HG03159 (cell line): ENCODE data around the gene B3GAT3.
"Not testable (repeated sequence)": the region's sequence is repeated elsewhere in the genome, so short reads cannot be mapped to it uniquely, and the experiment has no call there.

Source experiments
- ATAC-seq: cut with Tn5 transposase; IDR thresholded peaks from one replicate; pipeline ENCODE4 v1.9.1; 2021; ENCODE audit warnings: mild to moderate bottlenecking, moderate library complexity; ENCODE audit not compliant: unreplicated experiment

Gene B3GAT3

DNA sequence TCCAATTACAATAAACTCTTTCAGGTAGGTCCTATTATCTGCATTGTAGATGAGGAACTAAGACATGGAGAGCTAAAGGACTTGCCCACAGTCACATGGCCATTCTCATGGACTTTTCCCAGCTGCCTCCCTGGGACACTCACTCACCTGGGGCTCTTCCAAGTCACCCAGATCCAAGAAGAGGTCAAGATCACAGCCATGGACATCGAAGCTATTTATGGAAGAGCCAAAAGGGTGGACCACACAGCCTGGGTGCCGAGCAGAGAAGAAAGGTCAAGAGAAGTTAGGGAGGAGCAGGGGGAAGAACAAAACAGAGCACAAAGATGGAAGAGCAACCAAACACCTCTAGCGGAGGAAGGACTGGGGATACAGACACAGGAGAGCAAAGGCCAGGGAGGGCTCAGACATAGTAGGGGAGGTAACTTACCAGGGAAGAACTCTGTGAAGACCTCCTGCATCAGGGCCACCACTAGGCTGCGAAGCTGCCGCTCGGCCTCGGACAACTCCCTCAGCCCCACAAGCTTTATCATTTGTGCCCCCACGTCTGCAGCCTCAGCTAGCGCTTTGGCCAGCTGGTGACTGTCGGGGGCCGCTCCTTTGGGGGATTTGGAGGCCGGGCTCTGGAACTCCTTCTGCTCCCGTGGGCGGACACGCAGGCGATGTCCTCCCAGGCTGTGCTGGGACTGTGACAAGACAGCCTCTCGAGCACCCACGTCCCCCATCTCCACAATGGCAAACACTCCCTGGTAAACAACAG lies 40.6 kb downstream of the B3GAT3 start:
- no peak for ATAC-seq

DNA sequence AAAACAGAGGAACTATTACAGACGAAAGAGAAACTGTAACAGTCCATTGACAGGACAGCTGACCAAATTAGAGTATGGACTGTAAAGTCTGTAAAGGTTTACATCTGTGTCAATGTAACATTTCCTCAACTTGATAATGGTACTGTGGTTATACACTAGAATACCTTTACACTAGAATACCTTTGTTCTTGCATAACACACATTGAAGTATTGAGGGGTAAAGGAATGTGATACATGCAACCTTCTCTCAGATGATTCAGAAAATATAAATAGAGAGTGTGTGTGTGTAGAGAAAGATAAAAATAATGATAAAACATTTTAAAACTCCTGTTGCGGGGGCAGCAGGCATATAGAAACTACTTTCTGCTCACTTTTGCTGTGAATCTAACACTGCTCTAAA lies 42.5 kb downstream of the B3GAT3 start:
- no peak for ATAC-seq

DNA sequence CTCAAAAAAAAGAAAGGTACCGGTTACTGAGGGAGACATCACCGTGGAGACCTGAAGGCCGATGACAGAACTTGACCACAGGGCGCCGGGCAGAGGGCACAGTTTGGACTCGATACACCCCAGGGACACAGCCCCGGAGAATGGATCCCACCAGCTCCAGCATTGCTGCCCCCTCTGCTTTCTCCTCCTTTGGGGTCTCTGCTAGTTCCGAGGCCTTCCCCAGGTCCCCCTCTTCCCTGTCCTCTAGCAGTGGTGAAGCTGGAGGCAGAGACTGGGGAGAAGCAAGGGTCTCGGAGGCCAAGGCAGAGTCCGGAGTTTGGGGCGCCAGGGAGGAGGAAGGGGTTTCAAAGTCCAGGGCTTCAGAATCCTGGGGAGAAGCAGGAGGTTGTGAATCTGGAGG lies 43.2 kb downstream of the B3GAT3 start:
- no peak for ATAC-seq

DNA sequence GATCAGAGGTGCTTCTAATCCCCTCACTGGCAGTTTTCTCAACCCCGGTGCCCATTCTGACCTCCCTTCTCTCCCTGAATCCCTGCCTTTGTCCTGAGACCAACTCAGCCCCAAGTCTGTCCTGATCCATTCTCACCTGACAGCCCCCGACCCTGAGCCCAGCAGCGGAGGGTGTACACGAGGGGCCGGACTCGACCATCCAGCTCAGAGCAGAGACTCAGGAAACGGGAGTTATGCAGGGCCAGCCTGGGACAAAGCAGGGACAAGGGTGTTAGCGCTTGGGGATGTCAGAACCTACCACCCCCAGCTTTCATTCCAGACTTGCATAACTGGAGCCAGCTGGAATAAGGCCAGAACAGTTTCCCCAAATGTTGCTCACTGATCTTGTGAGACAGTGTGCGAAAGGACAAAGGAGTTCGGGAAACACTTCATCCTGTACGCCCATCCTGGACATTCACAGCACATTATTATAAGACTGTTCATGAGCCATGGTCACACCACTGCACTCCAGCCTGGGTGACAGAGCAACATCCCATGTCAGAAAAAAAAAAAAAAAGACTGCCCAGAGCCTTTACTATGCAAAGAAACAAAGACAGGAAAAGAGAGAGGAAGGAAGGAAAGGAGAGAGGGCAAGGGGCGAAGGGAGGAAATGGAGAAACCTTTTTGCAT lies 44.6 kb downstream of the B3GAT3 start:
- ATAC-seq: no peak

DNA sequence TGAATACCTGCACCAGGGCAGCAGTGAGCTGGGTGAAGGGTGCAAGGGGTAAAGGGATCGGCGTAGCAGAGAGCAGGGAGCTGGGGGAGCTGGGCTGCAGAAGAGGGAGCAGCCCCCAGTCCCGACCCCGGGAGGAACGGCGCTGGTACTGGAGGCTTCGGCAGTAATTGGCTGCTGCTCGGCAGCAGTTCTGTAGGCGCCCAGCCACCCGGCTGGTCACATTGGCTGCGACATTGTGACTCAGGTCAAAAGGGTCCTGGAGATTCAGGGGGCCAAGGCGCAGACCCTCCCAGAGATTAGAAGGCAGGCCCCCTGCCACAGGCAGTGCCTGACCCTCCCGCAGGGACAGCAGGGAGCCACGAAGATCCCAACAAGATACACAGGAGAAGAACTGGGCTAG lies 45.9 kb downstream of the B3GAT3 start:
- no peak for ATAC-seq

DNA sequence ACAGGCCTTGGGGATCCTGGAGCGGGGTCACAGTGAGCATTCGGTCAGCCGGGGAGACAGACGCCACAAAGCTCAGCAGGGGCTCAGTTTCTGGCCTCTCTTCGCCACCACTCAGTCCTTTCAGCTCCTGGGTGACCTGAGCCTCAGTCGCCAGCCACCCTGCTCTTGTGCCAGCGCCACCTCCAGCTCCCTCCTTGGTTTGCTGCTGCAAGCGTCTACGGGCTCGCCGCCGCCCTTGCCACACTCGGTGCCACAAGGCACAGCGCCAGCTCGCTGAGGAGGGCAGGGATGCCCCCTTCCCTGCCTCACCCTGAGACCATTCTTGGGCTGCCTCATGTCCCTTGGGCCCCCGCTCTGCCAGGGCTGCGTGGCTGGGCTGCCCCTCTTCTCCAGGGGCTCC lies 46.6 kb downstream of the B3GAT3 start:
- ATAC-seq: no peak

DNA sequence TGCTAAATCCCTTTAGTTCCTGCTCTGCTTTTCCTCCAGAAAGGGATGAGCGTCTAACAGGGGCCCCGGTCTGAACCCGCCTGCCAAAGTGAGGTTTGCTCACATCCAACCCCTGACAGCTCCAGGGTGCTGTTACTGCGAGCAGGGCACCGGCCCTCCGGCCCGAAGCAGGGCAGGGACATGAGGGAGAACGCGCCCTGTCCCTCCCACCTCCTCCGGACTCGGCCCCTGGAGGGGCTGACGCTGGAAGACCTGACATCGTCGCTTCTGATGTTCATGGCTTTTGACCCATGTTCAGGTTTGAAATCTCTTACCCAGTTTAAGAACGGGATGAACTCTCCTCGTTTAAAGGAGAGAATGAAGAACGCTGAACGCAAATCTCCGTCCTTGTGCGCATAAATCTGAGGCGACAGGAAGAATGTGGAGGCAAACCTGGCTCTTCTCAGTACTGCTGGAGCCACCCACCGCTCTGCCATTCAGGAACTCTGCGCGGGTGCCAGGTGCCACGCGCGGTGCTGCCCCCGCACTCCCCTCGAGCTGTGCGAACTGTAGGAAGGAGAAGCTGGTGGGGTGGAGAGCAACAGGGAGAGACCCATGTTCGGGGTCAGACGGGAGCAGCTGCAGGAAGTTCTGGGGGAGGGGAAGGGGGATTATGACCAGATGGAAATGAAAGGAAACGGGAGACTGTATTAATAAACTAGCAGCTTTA lies 47.3 kb downstream of the B3GAT3 start:
- peak; percentile 10 for ATAC-seq

DNA sequence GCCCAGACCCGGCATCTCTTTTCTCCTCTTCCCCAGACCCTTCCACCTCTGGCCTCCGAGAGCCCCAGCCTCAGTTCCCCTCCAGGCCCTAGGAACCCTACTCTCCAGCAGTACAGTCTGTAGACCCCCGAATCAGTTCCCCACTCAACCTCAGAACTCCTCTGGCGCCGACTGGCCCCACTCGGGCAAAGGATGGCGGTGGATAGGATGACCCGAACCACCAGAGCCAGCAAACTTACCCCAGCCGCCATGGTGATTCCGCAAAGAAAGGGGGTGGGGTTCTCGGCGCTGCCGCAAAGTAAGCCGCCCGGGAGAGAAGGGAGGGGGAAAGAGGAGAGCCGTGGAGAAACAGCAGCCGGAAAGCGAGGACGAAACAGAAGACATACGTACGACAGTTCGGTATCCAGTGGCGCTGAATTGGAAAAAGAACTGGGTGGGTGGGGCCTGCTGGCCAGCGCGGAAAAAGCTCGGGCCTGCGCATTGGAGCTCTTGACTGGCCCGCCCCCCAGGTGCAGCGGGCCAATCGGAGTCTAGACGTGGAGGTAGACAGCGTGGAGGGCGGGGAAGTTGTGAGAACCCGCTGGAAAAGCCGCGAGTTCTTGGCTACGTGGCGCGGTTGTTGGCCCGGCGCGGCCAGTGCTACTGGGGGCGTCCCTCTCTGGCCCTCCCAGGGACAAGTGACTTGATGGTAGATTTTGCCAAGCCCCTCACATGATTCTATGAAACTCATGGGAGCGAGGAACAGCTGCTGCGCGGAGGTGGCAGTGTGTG lies 48.0 kb downstream of the B3GAT3 start, which contains the start of gene EEF1G:
TSS of gene EEF1G (minus strand) at position 300 of the 771 bp plus-strand sequence. CDS start at position 251, 49 bp downstream.
- ATAC-seq: peak; percentile 82

DNA sequence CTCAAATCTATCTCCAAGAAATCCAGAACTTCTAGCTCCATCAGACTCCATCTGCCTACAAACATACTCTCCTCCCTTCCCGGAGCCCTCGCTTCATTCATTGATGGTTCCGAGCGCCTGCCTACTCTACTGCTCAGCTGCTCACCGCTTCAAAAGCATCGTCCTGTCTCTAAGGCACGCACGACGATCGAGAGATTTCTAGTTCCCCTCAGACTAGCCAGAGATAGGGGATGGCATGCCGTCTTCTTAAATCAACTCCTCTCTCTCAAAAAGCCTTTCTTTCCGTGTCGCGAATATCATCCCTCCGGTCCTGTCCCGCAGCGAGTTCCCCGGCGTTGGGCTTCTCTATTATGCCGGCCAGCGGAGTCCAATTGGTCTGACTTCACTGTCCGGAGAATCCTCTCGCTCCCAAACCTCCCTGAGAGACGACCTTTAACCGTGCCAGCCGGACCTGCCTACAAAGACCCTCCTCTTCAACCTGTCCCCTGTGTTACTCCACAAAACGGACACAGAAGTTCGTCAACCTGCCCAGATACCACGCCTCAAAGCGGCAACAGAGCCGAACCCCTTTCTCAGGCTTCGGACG lies 48.7 kb downstream of the B3GAT3 start:
- ATAC-seq: no peak

DNA sequence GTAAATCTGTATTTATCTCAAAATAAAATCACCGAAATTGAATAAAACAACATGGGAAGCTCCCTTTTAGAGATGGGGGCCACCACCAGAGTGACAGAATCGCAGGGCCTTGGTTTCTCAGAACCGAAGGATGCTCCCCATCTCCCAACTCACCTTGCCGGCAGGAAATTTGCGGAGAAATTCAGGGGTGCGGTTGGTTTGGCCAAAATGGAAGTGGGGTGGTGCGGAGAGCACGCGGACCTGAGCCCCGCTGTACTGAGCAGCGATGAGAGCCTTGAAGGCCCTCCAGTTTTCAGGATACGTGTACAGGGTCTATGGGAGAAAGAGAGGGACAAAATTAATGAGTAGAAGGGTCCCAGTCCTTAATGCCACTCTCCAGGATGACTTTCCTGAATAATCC lies 49.4 kb downstream of the B3GAT3 start:
- no peak for ATAC-seq

DNA sequence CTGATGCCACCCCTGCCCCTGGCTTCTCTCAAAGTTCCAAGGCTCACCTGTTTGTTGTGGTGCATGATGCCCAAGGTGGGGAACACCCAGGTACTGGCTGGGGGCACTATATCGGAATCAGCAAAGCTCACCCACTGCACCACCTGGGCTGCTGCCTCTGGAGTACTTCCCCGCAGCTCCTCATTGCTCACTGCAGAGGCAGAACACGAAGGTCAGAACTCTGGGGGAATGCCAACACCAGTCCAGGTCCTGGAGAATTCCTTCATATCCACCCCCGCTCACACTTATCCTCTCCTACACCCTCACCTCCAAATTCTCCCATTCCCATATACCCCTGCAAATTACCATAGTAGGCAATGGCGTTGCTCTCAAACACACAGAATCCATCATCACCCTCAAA lies 50.3 kb downstream of the B3GAT3 start:
- ATAC-seq: not testable (repeated sequence)

DNA sequence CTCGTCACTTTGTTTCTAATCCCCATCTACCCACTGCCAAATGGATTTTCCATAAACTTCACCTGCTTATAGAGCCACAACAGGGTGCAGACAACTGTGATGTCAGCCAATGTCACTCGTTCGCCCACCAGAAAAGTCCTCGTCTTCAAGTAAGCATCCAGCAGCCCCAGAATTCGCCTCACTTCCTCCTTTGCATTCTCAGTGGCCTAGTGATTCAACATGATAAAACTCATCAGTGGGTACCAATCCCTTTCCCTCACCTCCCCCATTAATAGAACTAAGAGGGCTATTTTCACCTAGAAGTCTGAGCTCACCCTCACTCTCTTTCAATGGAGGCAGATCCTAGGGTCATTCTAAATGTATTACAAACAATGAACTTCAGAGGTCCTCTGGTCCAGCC lies 50.9 kb downstream of the B3GAT3 start:
- not testable (repeated sequence) for ATAC-seq

DNA sequence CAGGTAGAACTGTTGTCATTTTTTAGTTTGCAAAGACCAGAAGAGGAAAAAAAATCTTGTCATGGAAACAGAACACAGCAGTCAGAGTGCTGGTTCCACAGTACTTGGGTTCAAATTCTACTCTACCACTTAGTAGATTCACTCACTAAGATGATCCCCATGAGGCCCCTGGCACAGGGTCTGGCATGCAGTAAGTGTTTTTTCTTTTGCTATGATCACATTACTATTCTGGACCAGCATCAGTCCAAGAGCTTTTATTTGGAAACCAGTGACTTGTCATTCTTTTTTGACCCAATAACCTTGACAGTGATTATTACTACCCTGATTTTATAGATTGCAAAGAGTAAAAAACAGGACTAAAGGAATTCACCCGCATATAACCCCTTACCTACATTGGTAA lies 52.2 kb downstream of the B3GAT3 start:
- ATAC-seq: no peak

DNA sequence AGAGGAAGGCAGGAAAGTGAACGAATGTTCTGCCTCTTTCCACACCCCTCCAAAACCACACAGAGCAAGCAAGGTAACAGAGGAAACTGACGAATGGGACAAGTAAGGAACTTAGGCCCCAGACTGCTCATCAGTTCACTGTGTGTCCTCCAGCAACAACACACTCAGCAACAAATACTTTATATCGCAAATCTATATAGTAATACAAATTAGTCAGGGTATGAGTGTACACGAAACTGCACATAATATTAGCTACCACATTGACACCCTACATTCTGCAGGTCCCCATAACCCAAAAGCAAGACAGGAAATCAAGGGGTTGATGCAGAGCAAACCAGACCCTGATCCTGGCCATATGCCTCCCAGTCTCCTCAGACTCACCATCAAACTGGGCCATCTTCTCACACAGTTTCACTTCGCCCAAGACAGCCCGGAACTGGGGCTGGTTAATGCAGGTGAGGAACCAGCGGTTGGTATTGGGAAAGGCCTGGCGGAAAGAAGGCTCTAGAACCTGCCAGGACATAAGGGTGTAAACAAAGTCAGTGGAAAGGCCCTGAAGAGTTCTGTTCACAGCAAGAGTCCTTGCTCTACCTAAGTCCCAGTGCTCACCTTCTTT lies 54.7 kb downstream of the B3GAT3 start:
- ATAC-seq: no peak

DNA sequence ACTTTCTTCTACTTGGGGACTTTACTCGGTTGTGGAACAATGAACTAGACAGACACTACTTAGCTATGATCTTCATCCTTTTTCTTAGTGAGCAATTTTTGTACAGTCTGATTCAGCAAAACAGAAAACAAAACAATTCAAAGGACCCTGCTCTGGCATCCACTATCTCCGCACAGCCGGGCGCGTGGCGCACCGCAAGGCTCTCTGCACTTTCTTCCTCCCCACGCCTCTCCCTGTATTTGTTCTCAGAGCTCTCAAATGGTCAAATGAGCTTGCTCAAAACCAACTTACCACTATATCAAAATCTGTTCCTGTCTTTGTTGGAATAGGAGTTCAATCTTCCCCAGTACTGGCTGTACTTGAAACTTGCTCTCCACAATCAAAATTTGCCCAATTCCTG lies 55.5 kb downstream of the B3GAT3 start:
- ATAC-seq: no peak
